HEK293 (cell line): Measurements from ENCODE around the gene RTN1.

Experiments
- CTCF ChIA-PET: fragments of 350-600 bp; formaldehyde crosslinking; extraction: SDS; loops from one replicate; lab custom pipeline; 2021; ENCODE audit warnings: antibody characterized with exemption; lab: Yijun Ruan, JAX
- POLR2A ChIA-PET: fragments of 300-600 bp; formaldehyde crosslinking; extraction: SDS; loops from one replicate; lab custom pipeline; 2020; ENCODE audit warnings: antibody characterized with exemption, inconsistent platforms; lab: Yijun Ruan, JAX
- H3K27ac ChIP-seq: fragments of 200-500 bp; sonication (Bioruptor generic); 2 replicates; pipeline ENCODE4 v1.5.1; 2014; ENCODE audit warnings: low read depth, low read length, control low read depth, inconsistent platforms; ENCODE audit errors: extremely low read depth
- H3K36me3 ChIP-seq, 2 experiments: fragments of 200-500 bp in 1 of 2; sonication (Bioruptor generic) in 1 of 2; 1 replicate in 1 of 2; 2 replicates in 1 of 2; pipeline ENCODE4 v1.5.1; 2014 to 2017; ENCODE audit warnings: inconsistent platforms in 2 of 2, low read length in 2 of 2; ENCODE audit not compliant: control insufficient read depth in 2 of 2, insufficient read depth in 1 of 2
- H3K4me1 ChIP-seq: fragments of 200-500 bp; sonication (Bioruptor generic); 2 replicates; pipeline ENCODE4 v1.5.1; 2014; ENCODE audit warnings: mild to moderate bottlenecking, low read length, inconsistent platforms; ENCODE audit not compliant: control insufficient read depth, insufficient read depth
- H3K4me3 ChIP-seq: 2 replicates; pipeline ENCODE4 v1.5.1; 2011; ENCODE audit warnings: low read depth, mild to moderate bottlenecking, control low read depth, low read length, moderate library complexity
- H3K9me3 ChIP-seq: fragments of 200-500 bp; sonication (Bioruptor generic); 2 replicates; pipeline ENCODE4 v1.5.1; 2014; ENCODE audit warnings: low read depth, low read length, inconsistent platforms; ENCODE audit not compliant: control insufficient read depth, insufficient read depth
- BCL11A ChIP-seq: fragments of 450-650 bp; formaldehyde crosslinking; IDR thresholded peaks from 2 replicates; pipeline ENCODE4 v1.5.1; 2016; ENCODE audit warnings: low read depth, missing biosample characterization, missing genetic modification characterization
- EGR2 ChIP-seq: fragments of 450-650 bp; formaldehyde crosslinking; IDR thresholded peaks from 2 replicates; pipeline ENCODE4 v1.5.1; 2016; ENCODE audit warnings: low read depth, missing biosample characterization, missing genetic modification characterization
- GLIS1 ChIP-seq: fragments of 450-650 bp; formaldehyde crosslinking; IDR thresholded peaks from 2 replicates; pipeline ENCODE4 v1.5.1; 2016; ENCODE audit warnings: missing biosample characterization, missing genetic modification characterization
- HOXA7 ChIP-seq: sonication (generic); formaldehyde crosslinking; IDR thresholded peaks from 2 replicates; pipeline ENCODE4 v1.8.1; 2022; ENCODE audit warnings: missing genetic modification reagents, borderline replicate concordance
- KLF1 ChIP-seq: fragments of 450-650 bp; formaldehyde crosslinking; IDR thresholded peaks from 2 replicates; pipeline ENCODE4 v1.5.1; 2016; ENCODE audit warnings: missing biosample characterization, missing genetic modification characterization
- SCRT2 ChIP-seq: fragments of 450-650 bp; formaldehyde crosslinking; IDR thresholded peaks from 2 replicates; pipeline ENCODE4 v1.5.1; 2016; ENCODE audit warnings: missing biosample characterization, missing genetic modification characterization
- SP2 ChIP-seq: fragments of 450-650 bp; formaldehyde crosslinking; IDR thresholded peaks from 2 replicates; pipeline ENCODE4 v1.5.1; 2016; ENCODE audit warnings: missing biosample characterization, missing genetic modification characterization
- ZBTB26 ChIP-seq: fragments of 450-650 bp; formaldehyde crosslinking; optimal IDR thresholded peaks from 2 replicates; pipeline ENCODE3; 2016; ENCODE audit warnings: missing biosample characterization, mild to moderate bottlenecking, missing genetic modification characterization
- ZNF324 ChIP-seq: fragments of 450-650 bp; formaldehyde crosslinking; IDR thresholded peaks from 2 replicates; pipeline ENCODE4 v1.5.1; 2016; ENCODE audit warnings: missing biosample characterization, missing genetic modification characterization
- ZNF391 ChIP-seq: fragments of 450-650 bp; formaldehyde crosslinking; IDR thresholded peaks from 2 replicates; pipeline ENCODE4 v1.5.1; 2016; ENCODE audit warnings: low read depth, missing biosample characterization, missing genetic modification characterization, borderline replicate concordance
- ZNF610 ChIP-seq: fragments of 450-650 bp; formaldehyde crosslinking; IDR thresholded peaks from 2 replicates; pipeline ENCODE4 v1.5.1; 2016; ENCODE audit warnings: missing biosample characterization, missing genetic modification characterization, borderline replicate concordance
- TF ChIP-seq, protein P1 (sequence below): fragments of 450-650 bp; formaldehyde crosslinking; IDR thresholded peaks from 2 replicates; pipeline ENCODE4 v1.5.1; 2016; ENCODE audit warnings: missing biosample characterization, missing genetic modification characterization, borderline replicate concordance
- TF ChIP-seq, protein P2 (sequence below): fragments of 450-650 bp; formaldehyde crosslinking; IDR thresholded peaks from 2 replicates; pipeline ENCODE4 v1.5.1; 2017; ENCODE audit warnings: missing biosample characterization, missing genetic modification characterization
- TF ChIP-seq, protein P3 (sequence below): fragments of 450-650 bp; formaldehyde crosslinking; IDR thresholded peaks from 2 replicates; pipeline ENCODE4 v1.5.1; 2016; ENCODE audit warnings: missing biosample characterization, missing genetic modification characterization

Gene RTN1

GRCh38 chr14:59630288-59630963 is 240.2 kb downstream of the RTN1 start (continued):
- TF ChIP-seq ZBTB26 (peak; percentile 56), SCRT2 (tag by site-specific recombination) (peak; percentile 32; the same call in 1 of the 2 replicates), EGR2 (tag by site-specific recombination) (peak; percentile 57; the same call in 1 of the 2 replicates), GLIS1 (tag by site-specific recombination) (0 out of 2 replicates have a peak, but pooled peaks have one; percentile 16), BCL11A (tag by site-specific recombination) (no peak), SP2 (tag by site-specific recombination) (peak; percentile 69)

DNA sequence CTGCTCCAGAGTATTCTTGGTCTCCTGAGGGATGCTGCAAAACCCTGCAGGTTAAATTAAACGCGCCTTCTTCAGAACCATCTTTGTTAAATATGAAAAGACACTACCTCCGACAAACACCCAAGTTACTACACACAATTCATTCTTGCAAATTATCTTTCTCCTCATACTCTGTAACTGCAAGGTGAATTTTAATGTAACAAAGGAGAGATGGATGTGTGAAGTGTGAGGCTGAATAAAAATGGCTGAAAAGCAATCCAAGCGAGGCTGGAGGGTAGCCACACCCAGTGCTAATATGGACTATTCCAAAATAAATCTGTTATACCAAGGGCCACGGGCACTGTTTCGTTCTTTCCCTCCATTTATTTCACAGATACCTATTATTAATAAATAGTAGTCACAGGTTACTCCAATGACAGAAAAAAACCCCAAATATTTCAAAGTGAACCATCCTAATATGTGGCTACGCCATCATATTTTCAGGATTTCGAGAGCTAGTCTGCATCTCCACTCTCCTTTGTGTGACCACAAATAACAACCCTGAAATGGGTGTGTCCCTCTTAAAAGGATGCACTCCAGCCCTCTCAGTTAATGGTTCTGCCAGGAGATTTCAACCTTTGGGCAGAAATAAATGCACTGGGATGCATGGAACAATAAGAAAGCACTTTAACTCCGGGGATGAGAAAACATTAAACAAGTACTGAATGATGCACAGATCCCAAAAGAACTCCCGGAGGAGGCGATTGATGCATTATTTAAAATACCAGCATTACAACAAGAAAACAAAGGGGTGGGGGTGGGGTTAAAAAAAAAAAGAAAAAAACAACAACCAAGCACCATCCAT is 240.9 kb downstream of the RTN1 start:
- Histone ChIP-seq H3K4me3 (peak overlapping the region; percentile 52), H3K9me3 (no peaks in the 10 kb centered on the region), H3K27ac (no peak overlapping the region), H3K36me3 (no peaks in the 10 kb centered on the region), H3K4me1 (peaks cover 11% of the 10 kb centered on the region)
- CTCF ChIA-PET, result interaction anchor here (0.6 to 1.0 kb wide), 3 partner anchors 52 to 136 kb away, joined by 3 to 4 read pairs (median 3); partner anchors contain the start of gene CCDC175
- TF ChIP-seq KLF1, result 0 out of 2 replicates have a peak, but pooled peaks have one; percentile 12
- TF ChIP-seq HOXA7 (CRISPR knock-in tag), result no peak
- TF ChIP-seq ZNF324 (tag by site-specific recombination), result no peak
- no peak for TF ChIP-seq ZNF391 (tag by site-specific recombination)
- TF ChIP-seq, protein P1, sequence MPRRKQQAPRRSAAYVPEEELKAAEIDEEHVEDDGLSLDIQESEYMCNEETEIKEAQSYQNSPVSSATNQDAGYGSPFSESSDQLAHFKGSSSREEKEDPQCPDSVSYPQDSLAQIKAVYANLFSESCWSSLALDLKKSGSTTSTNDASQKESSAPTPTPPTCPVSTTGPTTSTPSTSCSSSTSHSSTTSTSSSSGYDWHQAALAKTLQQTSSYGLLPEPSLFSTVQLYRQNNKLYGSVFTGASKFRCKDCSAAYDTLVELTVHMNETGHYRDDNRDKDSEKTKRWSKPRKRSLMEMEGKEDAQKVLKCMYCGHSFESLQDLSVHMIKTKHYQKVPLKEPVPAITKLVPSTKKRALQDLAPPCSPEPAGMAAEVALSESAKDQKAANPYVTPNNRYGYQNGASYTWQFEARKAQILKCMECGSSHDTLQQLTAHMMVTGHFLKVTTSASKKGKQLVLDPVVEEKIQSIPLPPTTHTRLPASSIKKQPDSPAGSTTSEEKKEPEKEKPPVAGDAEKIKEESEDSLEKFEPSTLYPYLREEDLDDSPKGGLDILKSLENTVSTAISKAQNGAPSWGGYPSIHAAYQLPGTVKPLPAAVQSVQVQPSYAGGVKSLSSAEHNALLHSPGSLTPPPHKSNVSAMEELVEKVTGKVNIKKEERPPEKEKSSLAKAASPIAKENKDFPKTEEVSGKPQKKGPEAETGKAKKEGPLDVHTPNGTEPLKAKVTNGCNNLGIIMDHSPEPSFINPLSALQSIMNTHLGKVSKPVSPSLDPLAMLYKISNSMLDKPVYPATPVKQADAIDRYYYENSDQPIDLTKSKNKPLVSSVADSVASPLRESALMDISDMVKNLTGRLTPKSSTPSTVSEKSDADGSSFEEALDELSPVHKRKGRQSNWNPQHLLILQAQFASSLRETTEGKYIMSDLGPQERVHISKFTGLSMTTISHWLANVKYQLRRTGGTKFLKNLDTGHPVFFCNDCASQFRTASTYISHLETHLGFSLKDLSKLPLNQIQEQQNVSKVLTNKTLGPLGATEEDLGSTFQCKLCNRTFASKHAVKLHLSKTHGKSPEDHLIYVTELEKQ, result no peak
- no peak for TF ChIP-seq ZNF610 (tag by site-specific recombination)
- TF ChIP-seq, protein P2, sequence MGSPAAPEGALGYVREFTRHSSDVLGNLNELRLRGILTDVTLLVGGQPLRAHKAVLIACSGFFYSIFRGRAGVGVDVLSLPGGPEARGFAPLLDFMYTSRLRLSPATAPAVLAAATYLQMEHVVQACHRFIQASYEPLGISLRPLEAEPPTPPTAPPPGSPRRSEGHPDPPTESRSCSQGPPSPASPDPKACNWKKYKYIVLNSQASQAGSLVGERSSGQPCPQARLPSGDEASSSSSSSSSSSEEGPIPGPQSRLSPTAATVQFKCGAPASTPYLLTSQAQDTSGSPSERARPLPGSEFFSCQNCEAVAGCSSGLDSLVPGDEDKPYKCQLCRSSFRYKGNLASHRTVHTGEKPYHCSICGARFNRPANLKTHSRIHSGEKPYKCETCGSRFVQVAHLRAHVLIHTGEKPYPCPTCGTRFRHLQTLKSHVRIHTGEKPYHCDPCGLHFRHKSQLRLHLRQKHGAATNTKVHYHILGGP (tag by site-specific recombination), result no peak
- TF ChIP-seq, protein P3, sequence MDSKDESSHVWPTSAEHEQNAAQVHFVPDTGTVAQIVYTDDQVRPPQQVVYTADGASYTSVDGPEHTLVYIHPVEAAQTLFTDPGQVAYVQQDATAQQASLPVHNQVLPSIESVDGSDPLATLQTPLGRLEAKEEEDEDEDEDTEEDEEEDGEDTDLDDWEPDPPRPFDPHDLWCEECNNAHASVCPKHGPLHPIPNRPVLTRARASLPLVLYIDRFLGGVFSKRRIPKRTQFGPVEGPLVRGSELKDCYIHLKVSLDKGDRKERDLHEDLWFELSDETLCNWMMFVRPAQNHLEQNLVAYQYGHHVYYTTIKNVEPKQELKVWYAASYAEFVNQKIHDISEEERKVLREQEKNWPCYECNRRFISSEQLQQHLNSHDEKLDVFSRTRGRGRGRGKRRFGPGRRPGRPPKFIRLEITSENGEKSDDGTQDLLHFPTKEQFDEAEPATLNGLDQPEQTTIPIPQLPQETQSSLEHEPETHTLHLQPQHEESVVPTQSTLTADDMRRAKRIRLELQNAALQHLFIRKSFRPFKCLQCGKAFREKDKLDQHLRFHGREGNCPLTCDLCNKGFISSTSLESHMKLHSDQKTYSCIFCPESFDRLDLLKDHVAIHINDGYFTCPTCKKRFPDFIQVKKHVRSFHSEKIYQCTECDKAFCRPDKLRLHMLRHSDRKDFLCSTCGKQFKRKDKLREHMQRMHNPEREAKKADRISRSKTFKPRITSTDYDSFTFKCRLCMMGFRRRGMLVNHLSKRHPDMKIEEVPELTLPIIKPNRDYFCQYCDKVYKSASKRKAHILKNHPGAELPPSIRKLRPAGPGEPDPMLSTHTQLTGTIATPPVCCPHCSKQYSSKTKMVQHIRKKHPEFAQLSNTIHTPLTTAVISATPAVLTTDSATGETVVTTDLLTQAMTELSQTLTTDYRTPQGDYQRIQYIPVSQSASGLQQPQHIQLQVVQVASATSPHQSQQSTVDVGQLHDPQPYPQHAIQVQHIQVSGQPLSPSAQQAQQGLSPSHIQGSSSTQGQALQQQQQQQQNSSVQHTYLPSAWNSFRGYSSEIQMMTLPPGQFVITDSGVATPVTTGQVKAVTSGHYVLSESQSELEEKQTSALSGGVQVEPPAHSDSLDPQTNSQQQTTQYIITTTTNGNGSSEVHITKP, result peak; percentile 72
- POLR2A ChIA-PET, result no interaction called here
